K562 (cell line): ENCODE data around the gene SIGLEC6. TPM values are rescaled to one million over a fixed set of nuclear protein-coding genes. Genes with fewer than 3 reads are reported as not detected.

Experiments used
- CCNT2 ChIP-seq: IDR thresholded peaks from 2 replicates; pipeline ENCODE4 v1.6.1; 2011; ENCODE audit warnings: borderline replicate concordance, low read depth, mild to moderate bottlenecking, moderate library complexity, mixed read lengths, low read length; ENCODE audit not compliant: insufficient read length; ENCODE audit errors: extremely low read depth
- KDM1A ChIP-seq, 2 experiments: fragments of 450-650 bp; IDR thresholded peaks; 2 replicates each; pipeline ENCODE4 v1.6.1; 2016; ENCODE audit warnings: mild to moderate bottlenecking in 2 of 2
- POLR3A ChIP-seq: IDR thresholded peaks from 2 replicates; pipeline ENCODE4 v1.6.1; 2011; ENCODE audit warnings: borderline replicate concordance, mild to moderate bottlenecking, moderate library complexity; ENCODE audit not compliant: insufficient read length, insufficient read depth; ENCODE audit errors: extremely low read depth
- RBM14 ChIP-seq: fragments of 200-400 bp; formaldehyde crosslinking; IDR thresholded peaks from 2 replicates; pipeline ENCODE4 v1.6.1; 2018; ENCODE audit warnings: low read depth, mild to moderate bottlenecking, low read length, moderate library complexity, borderline replicate concordance; ENCODE audit not compliant: insufficient read depth
- TAF15 ChIP-seq: fragments of 200-400 bp; formaldehyde crosslinking; IDR thresholded peaks from 2 replicates; pipeline ENCODE4 v1.6.1; 2017; ENCODE audit warnings: mild to moderate bottlenecking, low read depth, low read length, moderate library complexity
- TCF7L2 ChIP-seq: fragments of 150-350 bp; IDR thresholded peaks from 2 replicates; pipeline ENCODE4 v1.6.1; 2016; ENCODE audit warnings: low read depth, mild to moderate bottlenecking, low read length, moderate library complexity
- ZNF592 ChIP-seq: fragments of 450-650 bp; IDR thresholded peaks from 2 replicates; pipeline ENCODE4 v1.6.1; 2017; ENCODE audit warnings: antibody characterized with exemption, mild to moderate bottlenecking
- ZNF696 ChIP-seq: fragments of 250-450 bp; sonication (Bioruptor Pico); conservative IDR thresholded peaks from 2 replicates; pipeline ENCODE4 v1.4.0; 2020; ENCODE audit warnings: mild to moderate bottlenecking, moderate library complexity
- polyA plus RNA-seq, 8 experiments: library from polyadenylated mRNA; depleted of rRNA in 4 of 8; stranded (reverse) in 5 of 8; unstranded in 3 of 8; fragments of >200 nt; fragmentation: Nextera tagmentation in 2 of 8; fragmentation: Illumina TruSeq in 1 of 8; extraction: Ambion mirVana in 2 of 8; extraction: Trizol in 1 of 8; gene quantifications; 2 replicates each; pipeline versions ENCODE4 v1.2.1 to v1.2.3, GENCODE V29; 2011 to 2014; ENCODE audit warnings: inconsistent platforms in 1 of 8, missing spikeins in 1 of 8
- total RNA-seq, 7 experiments: library from RNA; depleted of rRNA in 6 of 7; stranded (reverse); fragments of >200 nt in 6 of 7; fragmentation: Illumina TruSeq in 2 of 7; extraction: Trizol in 2 of 7; gene quantifications; 2 replicates each; pipeline versions ENCODE4 v1.2.1 to v1.2.3, GENCODE V29; 2011 to 2021; ENCODE audit warnings: low replicate concordance in 1 of 7
- TF ChIP-seq, protein P1 (sequence below), 2 experiments: fragments of 450-650 bp; IDR thresholded peaks; 2 replicates each; pipeline ENCODE4 v1.6.1; 2016
- TF ChIP-seq, protein P2 (sequence below): fragments of 450-650 bp; IDR thresholded peaks from 2 replicates; pipeline ENCODE4 v1.6.1; 2016; ENCODE audit warnings: mild to moderate bottlenecking, moderate library complexity

Gene SIGLEC6
- total and polyA plus RNA-seq, 9 of the 15 experiments (the other 6 are each of a cell fraction or from before 2014, with no cell fraction given): 0.03 to 17.5 (median 0.71) TPM

- TF ChIP-seq, protein P1, sequence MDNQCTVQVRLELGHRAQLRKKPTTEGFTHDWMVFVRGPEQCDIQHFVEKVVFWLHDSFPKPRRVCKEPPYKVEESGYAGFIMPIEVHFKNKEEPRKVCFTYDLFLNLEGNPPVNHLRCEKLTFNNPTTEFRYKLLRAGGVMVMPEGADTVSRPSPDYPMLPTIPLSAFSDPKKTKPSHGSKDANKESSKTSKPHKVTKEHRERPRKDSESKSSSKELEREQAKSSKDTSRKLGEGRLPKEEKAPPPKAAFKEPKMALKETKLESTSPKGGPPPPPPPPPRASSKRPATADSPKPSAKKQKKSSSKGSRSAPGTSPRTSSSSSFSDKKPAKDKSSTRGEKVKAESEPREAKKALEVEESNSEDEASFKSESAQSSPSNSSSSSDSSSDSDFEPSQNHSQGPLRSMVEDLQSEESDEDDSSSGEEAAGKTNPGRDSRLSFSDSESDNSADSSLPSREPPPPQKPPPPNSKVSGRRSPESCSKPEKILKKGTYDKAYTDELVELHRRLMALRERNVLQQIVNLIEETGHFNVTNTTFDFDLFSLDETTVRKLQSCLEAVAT (IDR thresholded peaks at IDR 0.05): peak in 1 of 2 experiments; percentile 61; a peak in 1 of 4 replicates
- peak in 1 of 2 experiments; percentile 57; a peak in 1 of 4 replicates for TF ChIP-seq KDM1A (IDR thresholded peaks at IDR 0.05)
- TF ChIP-seq, protein P2, sequence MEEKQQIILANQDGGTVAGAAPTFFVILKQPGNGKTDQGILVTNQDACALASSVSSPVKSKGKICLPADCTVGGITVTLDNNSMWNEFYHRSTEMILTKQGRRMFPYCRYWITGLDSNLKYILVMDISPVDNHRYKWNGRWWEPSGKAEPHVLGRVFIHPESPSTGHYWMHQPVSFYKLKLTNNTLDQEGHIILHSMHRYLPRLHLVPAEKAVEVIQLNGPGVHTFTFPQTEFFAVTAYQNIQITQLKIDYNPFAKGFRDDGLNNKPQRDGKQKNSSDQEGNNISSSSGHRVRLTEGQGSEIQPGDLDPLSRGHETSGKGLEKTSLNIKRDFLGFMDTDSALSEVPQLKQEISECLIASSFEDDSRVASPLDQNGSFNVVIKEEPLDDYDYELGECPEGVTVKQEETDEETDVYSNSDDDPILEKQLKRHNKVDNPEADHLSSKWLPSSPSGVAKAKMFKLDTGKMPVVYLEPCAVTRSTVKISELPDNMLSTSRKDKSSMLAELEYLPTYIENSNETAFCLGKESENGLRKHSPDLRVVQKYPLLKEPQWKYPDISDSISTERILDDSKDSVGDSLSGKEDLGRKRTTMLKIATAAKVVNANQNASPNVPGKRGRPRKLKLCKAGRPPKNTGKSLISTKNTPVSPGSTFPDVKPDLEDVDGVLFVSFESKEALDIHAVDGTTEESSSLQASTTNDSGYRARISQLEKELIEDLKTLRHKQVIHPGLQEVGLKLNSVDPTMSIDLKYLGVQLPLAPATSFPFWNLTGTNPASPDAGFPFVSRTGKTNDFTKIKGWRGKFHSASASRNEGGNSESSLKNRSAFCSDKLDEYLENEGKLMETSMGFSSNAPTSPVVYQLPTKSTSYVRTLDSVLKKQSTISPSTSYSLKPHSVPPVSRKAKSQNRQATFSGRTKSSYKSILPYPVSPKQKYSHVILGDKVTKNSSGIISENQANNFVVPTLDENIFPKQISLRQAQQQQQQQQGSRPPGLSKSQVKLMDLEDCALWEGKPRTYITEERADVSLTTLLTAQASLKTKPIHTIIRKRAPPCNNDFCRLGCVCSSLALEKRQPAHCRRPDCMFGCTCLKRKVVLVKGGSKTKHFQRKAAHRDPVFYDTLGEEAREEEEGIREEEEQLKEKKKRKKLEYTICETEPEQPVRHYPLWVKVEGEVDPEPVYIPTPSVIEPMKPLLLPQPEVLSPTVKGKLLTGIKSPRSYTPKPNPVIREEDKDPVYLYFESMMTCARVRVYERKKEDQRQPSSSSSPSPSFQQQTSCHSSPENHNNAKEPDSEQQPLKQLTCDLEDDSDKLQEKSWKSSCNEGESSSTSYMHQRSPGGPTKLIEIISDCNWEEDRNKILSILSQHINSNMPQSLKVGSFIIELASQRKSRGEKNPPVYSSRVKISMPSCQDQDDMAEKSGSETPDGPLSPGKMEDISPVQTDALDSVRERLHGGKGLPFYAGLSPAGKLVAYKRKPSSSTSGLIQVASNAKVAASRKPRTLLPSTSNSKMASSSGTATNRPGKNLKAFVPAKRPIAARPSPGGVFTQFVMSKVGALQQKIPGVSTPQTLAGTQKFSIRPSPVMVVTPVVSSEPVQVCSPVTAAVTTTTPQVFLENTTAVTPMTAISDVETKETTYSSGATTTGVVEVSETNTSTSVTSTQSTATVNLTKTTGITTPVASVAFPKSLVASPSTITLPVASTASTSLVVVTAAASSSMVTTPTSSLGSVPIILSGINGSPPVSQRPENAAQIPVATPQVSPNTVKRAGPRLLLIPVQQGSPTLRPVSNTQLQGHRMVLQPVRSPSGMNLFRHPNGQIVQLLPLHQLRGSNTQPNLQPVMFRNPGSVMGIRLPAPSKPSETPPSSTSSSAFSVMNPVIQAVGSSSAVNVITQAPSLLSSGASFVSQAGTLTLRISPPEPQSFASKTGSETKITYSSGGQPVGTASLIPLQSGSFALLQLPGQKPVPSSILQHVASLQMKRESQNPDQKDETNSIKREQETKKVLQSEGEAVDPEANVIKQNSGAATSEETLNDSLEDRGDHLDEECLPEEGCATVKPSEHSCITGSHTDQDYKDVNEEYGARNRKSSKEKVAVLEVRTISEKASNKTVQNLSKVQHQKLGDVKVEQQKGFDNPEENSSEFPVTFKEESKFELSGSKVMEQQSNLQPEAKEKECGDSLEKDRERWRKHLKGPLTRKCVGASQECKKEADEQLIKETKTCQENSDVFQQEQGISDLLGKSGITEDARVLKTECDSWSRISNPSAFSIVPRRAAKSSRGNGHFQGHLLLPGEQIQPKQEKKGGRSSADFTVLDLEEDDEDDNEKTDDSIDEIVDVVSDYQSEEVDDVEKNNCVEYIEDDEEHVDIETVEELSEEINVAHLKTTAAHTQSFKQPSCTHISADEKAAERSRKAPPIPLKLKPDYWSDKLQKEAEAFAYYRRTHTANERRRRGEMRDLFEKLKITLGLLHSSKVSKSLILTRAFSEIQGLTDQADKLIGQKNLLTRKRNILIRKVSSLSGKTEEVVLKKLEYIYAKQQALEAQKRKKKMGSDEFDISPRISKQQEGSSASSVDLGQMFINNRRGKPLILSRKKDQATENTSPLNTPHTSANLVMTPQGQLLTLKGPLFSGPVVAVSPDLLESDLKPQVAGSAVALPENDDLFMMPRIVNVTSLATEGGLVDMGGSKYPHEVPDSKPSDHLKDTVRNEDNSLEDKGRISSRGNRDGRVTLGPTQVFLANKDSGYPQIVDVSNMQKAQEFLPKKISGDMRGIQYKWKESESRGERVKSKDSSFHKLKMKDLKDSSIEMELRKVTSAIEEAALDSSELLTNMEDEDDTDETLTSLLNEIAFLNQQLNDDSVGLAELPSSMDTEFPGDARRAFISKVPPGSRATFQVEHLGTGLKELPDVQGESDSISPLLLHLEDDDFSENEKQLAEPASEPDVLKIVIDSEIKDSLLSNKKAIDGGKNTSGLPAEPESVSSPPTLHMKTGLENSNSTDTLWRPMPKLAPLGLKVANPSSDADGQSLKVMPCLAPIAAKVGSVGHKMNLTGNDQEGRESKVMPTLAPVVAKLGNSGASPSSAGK: no peak
- no peak for TF ChIP-seq TAF15
- no peak for TF ChIP-seq POLR3A
- TF ChIP-seq ZNF696 (CRISPR knock-in tag): no peak
- TF ChIP-seq CCNT2: no peak
- TF ChIP-seq ZNF592: peak; percentile 22; the same call in 1 of the 2 replicates
- TF ChIP-seq RBM14: no peak
- TF ChIP-seq TCF7L2: no peak
Measured at GRCh38 chr19:51565583-51565982, 34.1 kb upstream of the SIGLEC6 start (continued).
